ENCODE data around the gene CNGA1.

CNGA1 gene

DNA sequence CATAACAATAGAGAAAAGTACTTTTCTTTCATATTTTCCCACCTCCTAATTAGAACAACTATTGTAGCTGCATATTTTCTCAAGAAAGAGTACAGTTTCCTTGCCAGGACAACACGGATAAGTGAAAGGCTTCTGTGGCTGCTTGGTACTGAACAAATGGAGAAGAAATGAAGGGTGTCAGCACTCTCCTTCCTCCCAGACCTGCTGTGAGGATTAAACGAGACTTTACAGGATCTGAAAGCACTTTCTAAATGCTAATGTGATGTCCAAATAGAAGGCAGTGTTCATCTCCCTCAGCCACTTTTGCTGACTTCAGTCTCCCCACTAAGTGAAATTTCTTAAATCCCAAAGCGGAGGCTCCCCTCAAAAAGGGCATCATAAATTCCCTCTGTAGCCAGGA is 14.0 kb upstream of the CNGA1 start:
- H4K20me1 ChIP-seq (ENCODE audit: low read depth, low read length): no peaks in the 10 kb centered on the region
- no peaks in the 10 kb centered on the region for H3K9me2 ChIP-seq (replicated peaks; ENCODE audit: insufficient read depth, low read length)
- no peak overlapping the region for H3K9ac ChIP-seq (ENCODE audit: low read length)
- H3F3A ChIP-seq (ENCODE audit: insufficient read depth): peaks cover 9% of the 10 kb centered on the region
- H3K27ac ChIP-seq (ENCODE audit: low read depth, low read length): no peak overlapping the region
- H3K4me2 ChIP-seq (ENCODE audit: low read depth, low read length, poor library complexity, severe bottlenecking): no peak overlapping the region
- TF ChIP-seq, protein P1, sequence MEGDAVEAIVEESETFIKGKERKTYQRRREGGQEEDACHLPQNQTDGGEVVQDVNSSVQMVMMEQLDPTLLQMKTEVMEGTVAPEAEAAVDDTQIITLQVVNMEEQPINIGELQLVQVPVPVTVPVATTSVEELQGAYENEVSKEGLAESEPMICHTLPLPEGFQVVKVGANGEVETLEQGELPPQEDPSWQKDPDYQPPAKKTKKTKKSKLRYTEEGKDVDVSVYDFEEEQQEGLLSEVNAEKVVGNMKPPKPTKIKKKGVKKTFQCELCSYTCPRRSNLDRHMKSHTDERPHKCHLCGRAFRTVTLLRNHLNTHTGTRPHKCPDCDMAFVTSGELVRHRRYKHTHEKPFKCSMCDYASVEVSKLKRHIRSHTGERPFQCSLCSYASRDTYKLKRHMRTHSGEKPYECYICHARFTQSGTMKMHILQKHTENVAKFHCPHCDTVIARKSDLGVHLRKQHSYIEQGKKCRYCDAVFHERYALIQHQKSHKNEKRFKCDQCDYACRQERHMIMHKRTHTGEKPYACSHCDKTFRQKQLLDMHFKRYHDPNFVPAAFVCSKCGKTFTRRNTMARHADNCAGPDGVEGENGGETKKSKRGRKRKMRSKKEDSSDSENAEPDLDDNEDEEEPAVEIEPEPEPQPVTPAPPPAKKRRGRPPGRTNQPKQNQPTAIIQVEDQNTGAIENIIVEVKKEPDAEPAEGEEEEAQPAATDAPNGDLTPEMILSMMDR (IDR thresholded peaks at IDR 0.05; ENCODE audit: insufficient read depth, low read length, poor library complexity, severe bottlenecking): no peak
- TF ChIP-seq EZH2phosphoT487 (conservative IDR thresholded peaks at IDR 0.05; ENCODE audit: low read length): no peak
- H3K36me3 ChIP-seq (ENCODE audit: low read length): peaks cover 11% of the 10 kb centered on the region
- no peak overlapping the region for H2AFZ ChIP-seq (ENCODE audit: low read depth, low read length, severe bottlenecking)
- H3K27me3 ChIP-seq (ENCODE audit: low read length): no peaks in the 10 kb centered on the region
- H3K9me3 ChIP-seq (ENCODE audit: insufficient read depth, low read length): no peaks in the 10 kb centered on the region; the same call in 1 of the 2 replicates
- H3K79me2 ChIP-seq (ENCODE audit: insufficient read depth, low read length): no peaks in the 10 kb centered on the region
- H3K4me3 ChIP-seq (ENCODE audit: insufficient read depth, low read length, poor library complexity, severe bottlenecking): no peak overlapping the region

DNA sequence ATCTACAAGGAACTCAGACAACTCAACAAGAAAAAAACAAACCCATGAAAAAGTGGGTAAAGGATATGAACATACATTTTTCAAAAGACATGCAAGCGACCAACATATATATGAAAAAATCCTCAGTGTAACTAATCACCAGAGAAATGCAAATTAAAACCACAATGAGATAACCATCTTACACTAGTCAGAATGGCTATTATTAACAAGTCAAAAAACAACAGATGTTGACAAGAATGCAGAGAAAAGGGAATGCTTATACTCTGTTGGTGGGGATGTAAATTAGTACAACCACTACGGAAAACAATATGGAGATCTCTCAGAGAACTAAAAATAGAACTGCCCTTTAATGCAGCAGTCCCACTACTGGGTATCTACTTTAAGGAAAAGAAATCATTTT is 12.2 kb upstream of the CNGA1 start:
- TF ChIP-seq, protein P1 (IDR thresholded peaks at IDR 0.05; ENCODE audit: insufficient read depth, low read length, poor library complexity, severe bottlenecking): no peak
- no peak for TF ChIP-seq EZH2phosphoT487 (conservative IDR thresholded peaks at IDR 0.05; ENCODE audit: low read length)
- Histone ChIP-seq H3K36me3 (ENCODE audit: low read length) (peaks cover 11% of the 10 kb centered on the region), H3K79me2 (ENCODE audit: insufficient read depth, low read length) (no peaks in the 10 kb centered on the region), H3K4me3 (ENCODE audit: insufficient read depth, low read length, poor library complexity, severe bottlenecking) (no peak overlapping the region), H4K20me1 (ENCODE audit: low read depth, low read length) (no peaks in the 10 kb centered on the region), H3K4me2 (ENCODE audit: low read depth, low read length, poor library complexity, severe bottlenecking) (peak overlapping the region; percentile 26), H2AFZ (ENCODE audit: low read depth, low read length, severe bottlenecking) (no peak overlapping the region), H3K27me3 (ENCODE audit: low read length) (no peaks in the 10 kb centered on the region), H3F3A (ENCODE audit: insufficient read depth) (no peaks in the 10 kb centered on the region; the same call in 1 of the 2 replicates), H3K9me3 (ENCODE audit: insufficient read depth, low read length) (no peaks in the 10 kb centered on the region; the same call in 1 of the 2 replicates), H3K9me2 (replicated peaks; ENCODE audit: insufficient read depth, low read length) (no peaks in the 10 kb centered on the region), H3K27ac (ENCODE audit: low read depth, low read length) (peak overlapping the region; percentile 8; the same call in 1 of the 2 replicates), H3K9ac (ENCODE audit: low read length) (no peak overlapping the region)

DNA sequence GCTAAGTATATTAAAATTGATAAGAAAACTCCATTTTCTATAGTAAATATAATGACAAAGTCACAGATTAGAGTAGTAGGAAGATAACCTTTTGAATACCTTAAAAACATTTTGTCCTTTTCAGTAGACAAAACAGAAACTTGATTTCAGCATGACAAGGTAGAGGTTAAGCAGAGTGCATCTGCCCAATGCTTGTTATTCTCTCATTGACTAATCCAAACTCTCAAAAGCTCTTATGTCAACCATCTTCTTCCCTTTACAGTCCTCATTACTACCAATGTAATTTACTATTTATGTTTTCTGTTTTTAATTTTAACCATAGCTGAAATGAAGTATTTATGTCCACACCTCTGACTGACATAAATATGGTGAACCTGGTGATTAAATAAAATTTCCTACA is 11.2 kb upstream of the CNGA1 start:
- no peak overlapping the region for H2AFZ ChIP-seq (ENCODE audit: low read depth, low read length, severe bottlenecking)
- no peak overlapping the region for H3K4me2 ChIP-seq (ENCODE audit: low read depth, low read length, poor library complexity, severe bottlenecking)
- no peak overlapping the region for H3K27ac ChIP-seq (ENCODE audit: low read depth, low read length)
- no peaks in the 10 kb centered on the region for H3K79me2 ChIP-seq (ENCODE audit: insufficient read depth, low read length)
- no peaks in the 10 kb centered on the region; the same call in 1 of the 2 replicates for H3K9me3 ChIP-seq (ENCODE audit: insufficient read depth, low read length)
- H3K27me3 ChIP-seq (ENCODE audit: low read length): no peaks in the 10 kb centered on the region
- H3F3A ChIP-seq (ENCODE audit: insufficient read depth): no peaks in the 10 kb centered on the region; the same call in 1 of the 2 replicates
- no peaks in the 10 kb centered on the region for H3K9me2 ChIP-seq (replicated peaks; ENCODE audit: insufficient read depth, low read length)
- no peak overlapping the region for H3K4me3 ChIP-seq (ENCODE audit: insufficient read depth, low read length, poor library complexity, severe bottlenecking)
- no peaks in the 10 kb centered on the region for H4K20me1 ChIP-seq (ENCODE audit: low read depth, low read length)
- no peak overlapping the region for H3K9ac ChIP-seq (ENCODE audit: low read length)
- TF ChIP-seq, protein P1 (IDR thresholded peaks at IDR 0.05; ENCODE audit: insufficient read depth, low read length, poor library complexity, severe bottlenecking): no peak
- no peak for TF ChIP-seq EZH2phosphoT487 (conservative IDR thresholded peaks at IDR 0.05; ENCODE audit: low read length)
- peaks cover 11% of the 10 kb centered on the region for H3K36me3 ChIP-seq (ENCODE audit: low read length)
